GM21619 (cell line): Measurements from ENCODE around the gene SYNDIG1.

Experiments used
- ATAC-seq: cut with Tn5 transposase; IDR thresholded peaks from one replicate; pipeline ENCODE4 v1.9.1; 2021; ENCODE audit not compliant: unreplicated experiment

Gene SYNDIG1

DNA sequence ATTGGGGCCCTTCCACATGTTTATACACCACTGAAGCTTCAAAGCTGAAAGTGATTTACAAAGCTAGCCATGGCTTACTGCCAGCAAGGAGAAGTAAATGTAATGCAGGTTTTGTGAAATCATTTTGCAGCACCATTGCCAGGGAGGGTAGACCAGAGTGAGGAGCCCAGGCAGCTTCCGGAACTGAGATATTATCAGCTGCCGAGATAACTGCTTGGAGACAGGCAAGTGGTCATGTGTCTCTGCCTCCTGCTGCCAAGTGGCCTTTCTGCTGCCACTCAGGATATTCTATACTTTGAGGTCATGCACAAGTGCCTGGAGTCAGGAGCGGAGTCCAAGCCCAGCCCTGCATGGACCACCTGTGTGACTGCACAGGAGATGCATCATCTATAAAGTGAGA lies 160.2 kb downstream of the SYNDIG1 start:
- ATAC-seq = no peak

DNA sequence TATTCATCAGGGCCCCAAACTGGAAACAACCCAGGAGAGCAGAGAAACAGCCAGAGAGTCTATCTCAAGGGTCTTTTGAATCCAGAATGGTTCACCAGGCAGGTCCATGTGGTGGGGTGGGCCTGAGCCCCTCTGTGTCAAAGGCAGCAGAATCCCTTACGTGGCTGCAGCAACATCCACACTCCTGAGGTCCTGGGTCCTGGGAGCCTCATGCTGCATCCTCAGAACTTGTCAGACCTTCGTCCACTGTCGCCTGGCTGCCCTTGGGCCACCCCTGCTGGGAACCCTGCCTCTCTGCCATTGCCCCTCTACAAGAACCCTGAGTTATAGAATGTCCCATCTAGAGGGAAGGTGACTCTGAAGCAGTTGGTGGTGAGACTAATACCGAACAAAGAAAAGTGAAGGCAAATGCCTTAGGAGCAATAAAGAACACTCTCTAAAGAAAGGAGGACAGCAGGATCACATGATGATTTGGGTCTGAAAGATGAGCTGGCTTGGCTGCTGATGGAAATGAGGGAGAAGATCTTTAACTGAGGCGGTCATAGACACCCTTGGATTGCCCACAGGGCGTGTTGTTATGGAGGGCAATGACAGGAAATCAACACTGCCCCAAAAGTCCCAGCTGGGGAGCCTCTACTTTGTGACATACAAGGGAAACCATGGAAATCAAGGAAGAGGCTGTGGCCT lies 161.2 kb downstream of the SYNDIG1 start:
- no peak for ATAC-seq

DNA sequence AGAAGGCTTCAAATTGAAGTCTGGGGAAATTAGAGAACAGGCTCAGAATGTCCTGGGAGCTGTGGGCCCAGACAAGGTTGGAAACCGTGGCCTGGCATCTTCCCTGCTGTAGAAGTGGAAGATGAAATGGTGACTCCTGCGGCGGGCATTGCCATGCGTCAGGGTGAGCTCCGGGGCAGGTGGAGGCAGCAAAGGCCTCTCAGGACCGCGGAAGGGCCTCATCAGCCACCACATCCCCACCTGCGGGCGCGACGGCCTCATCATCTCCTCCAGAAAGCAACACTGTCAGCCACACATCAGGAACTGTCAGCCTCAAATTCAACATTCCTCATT lies 161.7 kb downstream of the SYNDIG1 start:
- ATAC-seq = no peak

- no peak for ATAC-seq
These were observed 163.2 kb downstream of the SYNDIG1 start for GRCh38 chr20:24632581-24632980.

GRCh38 chr20:24633026-24633425 lies 163.6 kb downstream of the SYNDIG1 start:
- no peak for ATAC-seq

GRCh38 chr20:24633521-24633920 lies 164.1 kb downstream of the SYNDIG1 start:
- ATAC-seq = no peak

DNA sequence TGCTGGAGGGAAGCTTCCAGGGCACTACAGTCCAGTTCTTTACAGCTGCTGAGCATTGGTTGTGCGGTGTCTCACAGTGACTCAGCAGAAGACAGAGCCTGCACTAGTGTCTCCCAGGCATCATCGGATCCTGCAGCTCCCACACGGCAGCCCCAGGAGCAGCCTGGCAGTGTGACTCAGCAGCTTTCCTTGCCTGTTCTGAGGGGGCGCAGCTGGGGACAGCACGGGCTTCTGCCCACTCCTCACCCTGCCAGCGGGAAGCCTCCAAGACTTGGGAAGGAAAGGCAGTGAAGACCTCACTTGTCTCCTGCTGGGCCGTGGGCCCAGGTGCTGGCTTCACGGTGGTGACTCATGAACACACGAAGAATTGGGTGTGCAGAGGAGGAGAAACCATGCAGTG lies 165.4 kb downstream of the SYNDIG1 start:
- no peak for ATAC-seq

- no peak for ATAC-seq
These were observed 167.2 kb downstream of the SYNDIG1 start for GRCh38 chr20:24636626-24637025.

GRCh38 chr20:24637087-24637486 lies 167.7 kb downstream of the SYNDIG1 start:
- no peak for ATAC-seq

GRCh38 chr20:24637941-24638340 lies 168.5 kb downstream of the SYNDIG1 start:
- ATAC-seq = no peak

DNA sequence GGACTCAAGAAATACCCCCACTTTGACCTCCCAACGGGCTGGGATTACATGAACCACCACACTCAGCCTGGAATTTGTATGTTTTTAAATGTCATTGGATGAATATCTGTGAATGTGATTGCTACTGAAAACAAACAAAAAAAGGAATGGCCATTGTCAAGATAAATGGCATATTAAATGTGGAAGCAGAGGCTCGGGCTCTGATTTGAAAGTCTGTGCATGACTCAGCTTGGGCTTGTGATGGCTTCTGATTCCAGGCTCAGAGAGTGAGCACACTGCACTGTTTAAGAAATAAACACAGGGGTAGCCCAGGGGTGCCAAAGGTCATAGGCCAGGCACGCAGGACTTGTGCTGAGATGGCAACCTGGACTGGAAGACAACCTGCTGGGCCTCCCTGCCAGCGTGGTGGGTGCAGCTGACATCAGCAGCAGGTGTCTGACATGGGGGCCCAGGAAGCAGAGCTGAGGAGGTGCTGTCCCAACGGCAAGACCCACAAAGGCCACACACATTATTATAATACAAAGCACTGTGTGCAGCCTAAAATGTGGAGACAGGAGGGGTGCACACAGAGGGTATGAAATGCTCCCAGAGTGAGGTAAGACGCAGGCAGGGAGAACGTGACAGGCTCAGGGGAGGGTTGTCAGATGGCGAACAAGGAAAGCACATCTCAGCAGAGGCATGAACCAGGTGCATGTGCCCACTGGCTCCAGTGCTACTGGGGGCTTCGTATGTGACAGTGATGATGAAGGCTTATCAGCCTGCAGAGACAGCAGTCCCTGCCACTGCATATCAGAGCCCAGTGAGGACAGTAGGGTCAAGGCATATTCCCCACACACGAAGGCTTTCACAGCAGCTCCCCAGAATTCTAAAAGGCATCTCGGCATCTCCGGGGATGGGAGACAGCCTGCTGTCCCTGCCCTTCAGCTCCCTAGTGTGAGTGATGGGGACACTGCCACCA lies 169.4 kb downstream of the SYNDIG1 start:
- no peak for ATAC-seq

- ATAC-seq = no peak
These were observed 170.8 kb downstream of the SYNDIG1 start for GRCh38 chr20:24640276-24640675.

DNA sequence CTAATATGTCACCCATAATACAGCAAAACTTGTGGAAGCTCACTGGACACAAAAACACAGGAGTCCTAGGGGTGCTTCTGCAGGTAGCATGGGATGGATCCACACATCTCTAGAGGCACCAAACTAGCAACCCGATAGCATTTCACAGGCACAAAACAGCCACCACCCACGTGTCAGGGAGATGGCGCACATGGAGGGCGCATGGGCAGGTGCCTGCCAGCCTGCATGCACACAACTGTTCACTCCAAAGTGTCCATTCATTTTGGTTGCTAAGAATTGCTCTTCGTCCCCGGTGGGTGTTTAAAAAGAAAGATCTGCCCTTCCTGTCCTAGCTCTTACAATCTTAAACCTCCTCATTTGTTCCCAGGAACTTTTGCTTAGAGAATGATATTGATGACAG lies 171.3 kb downstream of the SYNDIG1 start:
- ATAC-seq = no peak

DNA sequence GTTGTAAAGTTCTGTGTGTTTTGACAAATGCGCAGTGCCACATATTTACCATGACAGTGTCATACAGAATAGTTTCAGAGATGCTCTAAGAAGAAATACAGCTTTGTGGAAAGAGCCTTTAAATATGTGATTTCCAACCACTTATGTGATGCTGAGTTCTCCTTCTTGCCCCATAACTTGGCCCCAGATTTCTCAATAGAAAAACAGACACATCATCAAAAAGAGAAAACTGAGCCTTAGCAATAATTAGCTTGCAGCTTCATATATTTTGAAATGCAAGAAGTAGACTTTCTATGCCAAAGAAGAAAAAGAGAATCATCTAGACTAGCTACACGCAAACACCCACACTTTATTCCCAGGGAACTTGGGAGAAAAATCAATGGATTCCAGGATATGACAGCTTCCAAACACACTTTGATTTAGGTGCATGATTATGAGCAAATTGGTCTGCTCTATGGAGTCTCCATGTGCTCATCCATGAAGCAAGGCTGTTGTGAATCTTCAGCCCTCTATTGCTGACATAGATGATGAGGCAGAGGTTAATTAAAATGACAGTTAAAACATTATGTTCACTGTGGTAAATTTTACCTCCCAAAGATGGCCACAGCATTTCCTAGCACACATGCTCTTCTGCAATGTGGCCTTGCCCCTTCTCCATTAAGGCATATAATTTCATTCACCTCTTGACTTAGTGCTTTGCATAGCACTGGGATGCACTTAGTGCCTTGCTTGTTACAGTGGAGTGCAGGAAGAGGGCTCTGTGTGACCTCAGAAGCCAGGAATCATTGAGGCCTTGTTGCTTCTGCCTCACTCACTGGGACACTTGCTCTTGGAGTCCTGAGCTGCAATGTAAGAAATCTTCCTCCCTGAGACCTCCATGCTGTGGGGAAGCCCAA lies 174.6 kb downstream of the SYNDIG1 start:
- no peak for ATAC-seq

GRCh38 chr20:24646321-24646720 lies 176.9 kb downstream of the SYNDIG1 start:
- no peak for ATAC-seq

- ATAC-seq = no peak
These were observed 178.3 kb downstream of the SYNDIG1 start for GRCh38 chr20:24647713-24648112.

- ATAC-seq = peak; percentile 14
These were observed 179.1 kb downstream of the SYNDIG1 start for GRCh38 chr20:24648481-24648880.

- peak; percentile 68 for ATAC-seq
These were observed 179.5 kb downstream of the SYNDIG1 start for GRCh38 chr20:24648919-24649318.

GRCh38 chr20:24649787-24650490 lies 180.5 kb downstream of the SYNDIG1 start:
- ATAC-seq = no peak

GRCh38 chr20:24651171-24651975 lies 181.9 kb downstream of the SYNDIG1 start:
- ATAC-seq = no peak
